Spleen (tissue), 13 donors: Measurements from ENCODE around the gene MPPED2. TPM values are rescaled to one million over a fixed set of nuclear protein-coding genes. Genes with fewer than 3 reads are reported as not detected.

ENCODE experiments used
- DNase-seq: peaks from one replicate; pipeline ENCODE4 v3.0.0-alpha.2; 2020
- H3K27ac ChIP-seq, 8 donors: fragments of 200-600 bp; sonication (generic) in 7 of 8; 1 replicate in 4 of 8; 2 replicates in 4 of 8; pipeline versions ENCODE4 v1.5.0 to v1.8.0; 2016 to 2021; ENCODE audit warnings: inconsistent platforms in 4 of 8, mild to moderate bottlenecking in 4 of 8, moderate library complexity in 1 of 8
- H3K27me3 ChIP-seq, 7 donors: fragments of 200-600 bp; sonication (generic) in 6 of 7; replicated peaks in 1 of 7; 1 replicate in 4 of 7; 2 replicates in 3 of 7; pipeline versions ENCODE4 v1.5.0 to v1.8.0; 2016 to 2021; ENCODE audit warnings: inconsistent platforms in 3 of 7, mild to moderate bottlenecking in 1 of 7
- H3K36me3 ChIP-seq, 6 donors: fragments of 200-600 bp; sonication (generic) in 5 of 6; 1 replicate in 4 of 6; 2 replicates in 2 of 6; pipeline versions ENCODE4 v1.5.0 to v1.8.0; 2016 to 2021; ENCODE audit warnings: inconsistent platforms in 2 of 6
- H3K4me1 ChIP-seq, 6 donors: fragments of 200-600 bp; sonication (generic) in 5 of 6; 1 replicate in 3 of 6; 2 replicates in 3 of 6; pipeline versions ENCODE4 v1.5.0 to v1.8.0; 2016 to 2021; ENCODE audit warnings: inconsistent platforms in 3 of 6
- H3K4me3 ChIP-seq, 8 donors: fragments of 200-600 bp; sonication (generic) in 7 of 8; 1 replicate in 4 of 8; 2 replicates in 4 of 8; pipeline versions ENCODE4 v1.5.0 to v1.8.0; 2016 to 2021; ENCODE audit warnings: inconsistent platforms in 4 of 8, mild to moderate bottlenecking in 4 of 8, moderate library complexity in 2 of 8
- H3K9me3 ChIP-seq, 8 donors: fragments of 200-600 bp; sonication (generic) in 7 of 8; 1 replicate in 4 of 8; 2 replicates in 4 of 8; pipeline versions ENCODE4 v1.5.0 to v1.8.0; 2016 to 2021; ENCODE audit warnings: inconsistent platforms in 4 of 8
- CTCF ChIP-seq, 11 experiments: fragments of 200-600 bp in 7 of 11; fragments of 450-650 bp in 4 of 11; sonication (generic) in 4 of 11; IDR thresholded peaks in 8 of 11; conservative IDR thresholded peaks in 3 of 11; 1 replicate in 7 of 11; 2 replicates in 4 of 11; pipeline versions ENCODE4 v1.4.0 to v1.8.0; 2016 to 2021; ENCODE audit warnings: antibody characterized with exemption in 11 of 11, inconsistent platforms in 4 of 11, mild to moderate bottlenecking in 1 of 11
- POLR2A ChIP-seq, 3 donors: fragments of 450-650 bp; IDR thresholded peaks; one replicate each; pipeline ENCODE4 v1.5.1; 2017; ENCODE audit warnings: antibody characterized with exemption in 3 of 3, mild to moderate bottlenecking in 1 of 3
- POLR2AphosphoS5 ChIP-seq, 3 donors: sonication (generic); formaldehyde crosslinking; IDR thresholded peaks; one replicate each; pipeline ENCODE4 v1.5.1; 2017; ENCODE audit warnings: antibody characterized with exemption in 3 of 3
- WGBS, 5 donors: extraction: QIAGEN DNeasy Blood & Tissue Kit in 3 of 5; methylation state at CpG; one replicate each; pipeline versions ENCODE4 v1.1.5 to v1.1.7; 2013 to 2018; 5-methylcytosine and 5-hydroxymethylcytosine counted together
- intact Hi-C: fragments of 100-400 bp; cut with DNase I; formaldehyde crosslinking; loops from one replicate; pipeline ENCODE4 v1.15.0; 2023; ENCODE audit warnings: low total_unique reads
- long read RNA-seq, 2 donors: transcript quantifications; one replicate each; lab custom pipeline, GENCODE V29; 2026
- polyA plus RNA-seq, 3 donors: library from polyadenylated mRNA; stranded (reverse); fragments of 200-250 nt; gene quantifications; one replicate each; pipeline ENCODE4 v1.2.1, GENCODE V29; 2013
- total RNA-seq, 7 donors: library from RNA; depleted of rRNA in 3 of 7; stranded (reverse); fragments of >200 nt in 3 of 7; fragmentation: NEBNext Ultra II Directional in 4 of 7; extraction: Animal tissue kit (Norgen Biotek cat#: 25700) in 4 of 7; gene quantifications; one replicate each; pipeline versions ENCODE4 v1.1.0 to v1.2.1, GENCODE V29; 2016 to 2021
- donor health status: healthy with polysubstance abuse.
- donor health status: DM: no; HTN: no; CAD: no; lungs with moderate emphysema.
- donor health status: DM: no; HTN: no; CAD: no.
- donor health status: Bipolar disorder and iron deficiency.
- donor health status: healthy.
- donor health status: DM: no; HTN: no; CAD: no.
- donor health status: DM: yes; HTN: yes; CAD: no.

MPPED2 gene, protein sequence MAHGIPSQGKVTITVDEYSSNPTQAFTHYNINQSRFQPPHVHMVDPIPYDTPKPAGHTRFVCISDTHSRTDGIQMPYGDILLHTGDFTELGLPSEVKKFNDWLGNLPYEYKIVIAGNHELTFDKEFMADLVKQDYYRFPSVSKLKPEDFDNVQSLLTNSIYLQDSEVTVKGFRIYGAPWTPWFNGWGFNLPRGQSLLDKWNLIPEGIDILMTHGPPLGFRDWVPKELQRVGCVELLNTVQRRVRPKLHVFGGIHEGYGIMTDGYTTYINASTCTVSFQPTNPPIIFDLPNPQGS
- total RNA-seq (10 to 100 TPM in 3 of 7 donors, 1 to 10 TPM in 4; 3.0 to 14.6 (median 7.9) TPM), polyA plus RNA-seq (1 to 10 TPM in 1 of 3 donors, under 1 TPM in 2; 0.72 to 1.7 (median 0.80) TPM)
- long read RNA-seq, donor 1, result 0 reads
- long read RNA-seq, donor 2, result 0 reads

GRCh38 chr11:30586251-30587144 lies at the start of gene MPPED2:
TSS of gene MPPED2 (minus strand) at chr11:30586353. CDS start at chr11:30580373, 5,980 bp downstream.
- no peak for TF ChIP-seq POLR2A (IDR thresholded peaks at IDR 0.05)
- peak in 2 of 3 donors; percentile 48 to 49 for TF ChIP-seq POLR2AphosphoS5 (IDR thresholded peaks at IDR 0.05)
- TF ChIP-seq CTCF (IDR thresholded peaks at IDR 0.05 in 8 of 11, conservative IDR thresholded peaks at IDR 0.05 in 3 of 11), result peak in 7 of 11 experiments; percentile 5 to 46 (median 35)
- Histone ChIP-seq H3K27ac (peak within 1 kb of the TSS in 6 of 8 donors; percentile 43 to 75 (median 68)), H3K36me3 (no peaks in the 10 kb centered on the region), H3K27me3 (peaks cover 0 to 72% (median 43%) of the 10 kb centered on the region in 7 donors), H3K4me3 (peak within 1 kb of the TSS; percentile 40 to 79 (median 56)), H3K4me1 (peaks cover 0 to 34% (median 23%) of the 10 kb centered on the region in 6 donors), H3K9me3 (no peaks in the 10 kb centered on the region)
- intact Hi-C loops, result no loop called here
- WGBS, 5 donors, result 6 to 15% (median 10%) methylated on average over 22 to 49 of the region's 49 CpGs
- peak; percentile 83 for DNase-seq

DNA sequence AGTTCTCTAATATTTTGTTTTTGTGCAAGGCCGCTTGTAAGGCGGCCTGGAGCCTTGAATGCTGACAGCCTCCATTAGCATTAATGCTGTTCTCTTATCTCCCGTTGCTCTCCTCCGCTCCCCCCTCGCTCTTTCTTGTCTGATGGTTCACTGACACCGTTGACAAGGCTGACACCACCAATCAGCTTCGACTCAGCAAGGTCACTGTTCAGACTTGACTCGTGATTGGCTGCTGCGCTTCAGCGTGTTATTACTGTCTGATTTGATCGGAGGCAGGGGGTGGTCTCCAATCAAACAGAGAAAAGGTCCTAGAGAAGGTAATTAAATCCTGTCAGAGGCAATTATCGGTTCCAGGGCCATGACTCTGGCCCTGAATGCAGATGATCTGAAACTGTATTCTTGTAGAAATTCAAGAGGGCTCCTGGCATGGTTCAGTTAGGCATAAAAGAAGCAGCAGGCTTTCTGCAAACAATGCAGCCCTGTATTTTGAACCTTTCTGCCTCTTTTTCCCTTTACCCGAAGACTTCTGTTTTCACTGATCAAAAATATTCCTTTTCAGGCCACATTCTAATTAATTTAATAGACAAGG lies 49.3 kb upstream of the MPPED2 start:
- DNase-seq, result no peak
- whole genome bisulfite sequencing, 5 donors, result 45 to 68% (median 54%) methylated on average over 13 of the region's 13 CpGs
- intact Hi-C loops, result no loop called here
- Histone ChIP-seq H3K36me3 (no peaks in the 10 kb centered on the region), H3K27me3 (no peaks in the 10 kb centered on the region), H3K4me1 (no peaks in the 10 kb centered on the region), H3K9me3 (peaks cover 0 to 8% (median 0%) of the 10 kb centered on the region in 8 donors), H3K4me3 (no peak overlapping the region), H3K27ac (no peak overlapping the region)
- TF ChIP-seq POLR2A (IDR thresholded peaks at IDR 0.05) (no peak), POLR2AphosphoS5 (IDR thresholded peaks at IDR 0.05) (no peak), CTCF (IDR thresholded peaks at IDR 0.05 in 8 of 11, conservative IDR thresholded peaks at IDR 0.05 in 3 of 11) (no peak)

GRCh38 chr11:30631148-30631547 lies 45.0 kb upstream of the MPPED2 start:
- H3K4me1 ChIP-seq, result no peaks in the 10 kb centered on the region
- H3K27ac ChIP-seq, result no peak overlapping the region
- no peaks in the 10 kb centered on the region for H3K27me3 ChIP-seq
- DNase-seq, result no peak
- WGBS, 5 donors, result 56 to 72% (median 60%) methylated on average over 3 of the region's 3 CpGs
- no peak overlapping the region for H3K4me3 ChIP-seq
- H3K36me3 ChIP-seq, result no peaks in the 10 kb centered on the region
- intact Hi-C loops, result no loop called here
- peaks cover 0 to 5% (median 0%) of the 10 kb centered on the region in 8 donors for H3K9me3 ChIP-seq
- TF ChIP-seq POLR2AphosphoS5 (IDR thresholded peaks at IDR 0.05) (no peak), POLR2A (IDR thresholded peaks at IDR 0.05) (no peak), CTCF (IDR thresholded peaks at IDR 0.05 in 8 of 11, conservative IDR thresholded peaks at IDR 0.05 in 3 of 11) (no peak)
